Effector memory CD4-positive, alpha-beta T cell (primary cell): Measurements from ENCODE around the gene PIEZO2.

ENCODE experiments used
- DNase-seq, 3 donors: peaks; one replicate each; pipeline ENCODE4 v3.0.0-alpha.2; 2020
- H3K27ac ChIP-seq: 2 replicates; pipeline ENCODE4 v1.7.0; 2013; ENCODE audit warnings: mild to moderate bottlenecking, low read length, moderate library complexity; ENCODE audit not compliant: insufficient read depth, poor library complexity, severe bottlenecking
- H3K27me3 ChIP-seq: replicated peaks from 2 replicates; pipeline ENCODE4 v1.7.0; 2013; ENCODE audit warnings: mild to moderate bottlenecking, low read length; ENCODE audit not compliant: insufficient read depth, control insufficient read depth, poor library complexity, severe bottlenecking
- H3K36me3 ChIP-seq: 2 replicates; pipeline ENCODE4 v1.7.0; 2013; ENCODE audit warnings: mild to moderate bottlenecking, low read length, moderate library complexity; ENCODE audit not compliant: control insufficient read depth, insufficient read depth
- H3K4me1 ChIP-seq: 2 replicates; pipeline ENCODE4 v1.7.0; 2013; ENCODE audit warnings: low read length, mild to moderate bottlenecking; ENCODE audit not compliant: control insufficient read depth, insufficient read depth, poor library complexity, severe bottlenecking
- H3K4me3 ChIP-seq: 2 replicates; pipeline ENCODE4 v1.7.0; 2013; ENCODE audit warnings: low read length, low read depth, mild to moderate bottlenecking; ENCODE audit not compliant: insufficient read depth, poor library complexity, severe bottlenecking
- H3K9me3 ChIP-seq: 2 replicates; pipeline ENCODE4 v1.7.0; 2013; ENCODE audit warnings: mild to moderate bottlenecking, low read length, moderate library complexity; ENCODE audit not compliant: control insufficient read depth

The PIEZO2 gene

DNA sequence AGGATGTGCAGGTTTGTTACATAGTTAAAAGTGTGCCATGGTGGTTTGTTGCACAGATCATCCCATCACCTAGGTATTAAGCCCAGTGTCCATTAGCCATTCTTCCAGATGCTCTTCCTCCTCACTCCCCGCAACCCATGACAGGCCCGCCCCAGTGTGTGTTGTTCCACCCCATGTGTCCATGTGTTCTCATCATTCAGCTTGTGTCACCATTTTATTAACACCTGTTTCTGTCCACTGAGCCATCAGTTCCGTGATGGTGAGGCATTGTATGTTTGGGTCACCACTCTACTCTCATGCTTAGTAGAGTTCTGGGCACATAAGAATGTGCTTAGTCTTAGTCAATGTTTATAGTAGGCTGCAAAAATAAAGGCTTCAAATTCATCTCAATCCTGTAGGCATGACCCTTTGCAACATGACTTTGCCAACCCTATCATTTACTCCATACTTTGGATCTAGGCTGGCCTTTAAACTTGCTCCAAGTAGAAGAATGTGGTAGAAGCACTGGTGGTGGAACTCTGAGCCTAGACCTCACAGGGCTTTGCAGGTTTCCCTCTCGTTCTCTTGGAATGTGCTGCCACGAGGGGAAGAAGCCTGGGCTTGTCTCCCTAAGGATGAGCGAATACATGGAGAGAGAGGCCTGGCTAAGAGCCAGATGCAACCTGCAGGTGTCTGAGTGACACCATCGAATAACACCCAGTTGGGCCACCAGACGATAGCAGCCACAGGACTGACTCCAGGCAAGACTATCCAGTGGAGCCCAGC is 462.0 kb downstream of the PIEZO2 start:
- DNase-seq: no peak
- H3K36me3 ChIP-seq: no peaks in the 10 kb centered on the region
- H3K4me1 ChIP-seq: no peaks in the 10 kb centered on the region
- H3K4me3 ChIP-seq: no peak overlapping the region
- H3K9me3 ChIP-seq: no peaks in the 10 kb centered on the region
- no peaks in the 10 kb centered on the region for H3K27me3 ChIP-seq
- H3K27ac ChIP-seq: no peak overlapping the region

GRCh38 chr18:10686308-10686707 is 463.1 kb downstream of the PIEZO2 start:
- no peaks in the 10 kb centered on the region for H3K4me1 ChIP-seq
- H3K27ac ChIP-seq: no peak overlapping the region
- no peak for DNase-seq
- H3K36me3 ChIP-seq: no peaks in the 10 kb centered on the region
- H3K4me3 ChIP-seq: no peak overlapping the region
- no peaks in the 10 kb centered on the region for H3K9me3 ChIP-seq
- H3K27me3 ChIP-seq: no peaks in the 10 kb centered on the region

DNA sequence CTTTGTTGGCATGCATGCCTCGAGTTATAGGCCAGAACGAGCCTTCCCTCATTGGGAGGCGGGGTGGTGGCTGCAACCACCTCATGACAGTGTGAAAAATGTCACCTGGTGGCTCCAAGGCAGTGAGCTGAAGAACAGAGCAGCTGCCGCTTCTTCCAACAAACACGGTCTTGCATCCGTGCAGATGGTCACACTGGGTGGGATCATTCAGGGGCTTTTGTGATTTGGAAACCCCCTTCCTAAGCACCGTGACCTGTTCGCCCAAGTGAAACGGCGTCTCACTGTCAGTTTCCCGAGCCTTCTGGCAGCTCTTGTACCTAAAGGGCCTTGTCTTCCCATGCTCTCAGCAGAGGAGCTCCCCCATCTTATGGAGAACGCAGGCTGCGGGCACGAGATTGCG is 463.9 kb downstream of the PIEZO2 start:
- no peak overlapping the region for H3K27ac ChIP-seq
- no peak overlapping the region for H3K4me3 ChIP-seq
- H3K9me3 ChIP-seq: no peaks in the 10 kb centered on the region
- DNase-seq: no peak
- no peaks in the 10 kb centered on the region for H3K36me3 ChIP-seq
- H3K27me3 ChIP-seq: no peaks in the 10 kb centered on the region
- H3K4me1 ChIP-seq: no peaks in the 10 kb centered on the region

DNA sequence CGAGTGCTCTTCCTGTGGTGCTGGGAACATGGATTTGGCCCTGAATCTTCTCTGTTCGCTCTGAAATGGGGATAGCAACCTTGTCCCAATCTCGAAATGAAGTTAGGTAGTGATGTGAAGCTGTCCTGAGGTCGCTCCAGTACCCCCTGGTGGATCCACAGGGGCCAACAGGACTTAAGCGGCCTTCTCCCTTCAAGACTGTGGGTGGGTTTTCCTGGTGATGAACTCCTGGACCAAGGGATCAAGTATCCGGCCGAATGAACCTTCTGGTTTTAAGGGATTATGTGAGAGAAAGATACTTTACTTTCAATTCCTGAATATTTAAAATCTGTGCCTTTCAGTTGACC is 467.0 kb downstream of the PIEZO2 start:
- Histone ChIP-seq H3K27me3 (no peaks in the 10 kb centered on the region), H3K4me3 (no peak overlapping the region), H3K36me3 (no peaks in the 10 kb centered on the region), H3K27ac (no peak overlapping the region), H3K4me1 (no peaks in the 10 kb centered on the region), H3K9me3 (no peaks in the 10 kb centered on the region)
- no peak for DNase-seq

DNA sequence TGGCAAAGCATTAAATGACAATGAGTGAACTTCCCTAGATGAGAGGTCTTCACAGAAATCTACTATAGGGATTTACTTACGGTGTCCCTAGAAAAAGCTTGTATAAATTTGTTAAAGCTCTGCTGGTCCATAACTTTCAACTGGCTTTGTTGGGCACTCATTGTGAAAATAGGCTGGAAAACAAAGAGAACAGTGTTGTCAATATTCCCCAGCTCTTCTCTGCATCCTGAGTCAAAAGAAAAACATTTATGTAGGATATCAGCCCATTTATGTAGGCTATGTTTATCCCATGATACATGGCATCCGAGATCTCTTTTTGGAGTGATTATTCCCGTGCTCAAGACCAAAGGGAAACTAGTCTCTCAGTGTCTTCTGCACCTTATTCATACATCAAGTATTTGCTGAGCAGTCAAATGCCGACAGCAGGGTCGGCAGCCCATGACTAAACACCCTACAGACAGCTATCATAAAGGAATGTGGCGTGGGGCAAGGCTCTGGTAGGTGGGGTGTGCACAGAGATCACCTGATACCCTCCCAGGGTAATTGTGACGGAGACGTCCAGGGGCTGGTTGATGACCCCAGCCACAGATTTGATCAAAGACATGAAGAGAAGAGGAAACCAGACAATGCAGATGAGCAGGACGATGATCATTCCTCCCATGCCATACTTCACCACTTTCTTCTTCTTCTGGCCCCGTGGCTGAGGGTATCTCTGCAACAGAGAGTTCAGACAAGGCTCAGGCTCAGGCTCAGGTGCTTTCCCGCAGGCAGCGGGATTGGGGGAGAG is 467.6 kb downstream of the PIEZO2 start:
- no peak overlapping the region for H3K27ac ChIP-seq
- DNase-seq: no peak
- H3K36me3 ChIP-seq: no peaks in the 10 kb centered on the region
- H3K9me3 ChIP-seq: no peaks in the 10 kb centered on the region
- no peak overlapping the region for H3K4me3 ChIP-seq
- H3K4me1 ChIP-seq: no peaks in the 10 kb centered on the region
- no peaks in the 10 kb centered on the region for H3K27me3 ChIP-seq

- no peak for DNase-seq
- Histone ChIP-seq H3K9me3 (no peaks in the 10 kb centered on the region), H3K27ac (no peak overlapping the region), H3K4me3 (no peak overlapping the region), H3K27me3 (no peaks in the 10 kb centered on the region), H3K36me3 (no peaks in the 10 kb centered on the region), H3K4me1 (no peaks in the 10 kb centered on the region)
Measured at GRCh38 chr18:10680271-10680596, 469.1 kb downstream of the PIEZO2 start.

- Histone ChIP-seq H3K27me3 (no peaks in the 10 kb centered on the region), H3K36me3 (no peaks in the 10 kb centered on the region), H3K9me3 (no peaks in the 10 kb centered on the region), H3K4me1 (no peaks in the 10 kb centered on the region), H3K4me3 (no peak overlapping the region), H3K27ac (no peak overlapping the region)
- no peak for DNase-seq
Measured at GRCh38 chr18:10679557-10680270, 469.7 kb downstream of the PIEZO2 start.

DNA sequence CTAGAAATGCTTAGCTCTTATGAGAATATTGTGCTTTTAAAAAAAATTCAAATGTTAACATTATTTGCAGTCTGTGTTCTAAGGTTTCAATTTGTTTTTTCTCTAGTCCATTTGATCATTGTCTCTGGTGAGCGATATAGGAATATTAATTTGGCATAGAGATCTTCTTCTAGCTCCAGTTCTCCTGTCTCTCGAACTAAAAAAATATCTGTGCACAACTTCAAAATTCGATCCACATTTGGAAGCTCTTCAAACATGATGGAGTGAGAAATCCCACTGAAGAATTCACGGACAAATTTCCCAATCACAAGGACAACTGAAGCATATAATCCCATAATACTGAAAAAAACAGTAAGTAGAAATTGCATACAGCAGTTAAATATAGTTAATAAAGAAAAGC is 477.9 kb downstream of the PIEZO2 start:
- DNase-seq: no peak
- Histone ChIP-seq H3K27me3 (no peaks in the 10 kb centered on the region), H3K4me1 (no peaks in the 10 kb centered on the region), H3K36me3 (no peaks in the 10 kb centered on the region), H3K27ac (no peak overlapping the region), H3K4me3 (no peak overlapping the region), H3K9me3 (no peaks in the 10 kb centered on the region)

DNA sequence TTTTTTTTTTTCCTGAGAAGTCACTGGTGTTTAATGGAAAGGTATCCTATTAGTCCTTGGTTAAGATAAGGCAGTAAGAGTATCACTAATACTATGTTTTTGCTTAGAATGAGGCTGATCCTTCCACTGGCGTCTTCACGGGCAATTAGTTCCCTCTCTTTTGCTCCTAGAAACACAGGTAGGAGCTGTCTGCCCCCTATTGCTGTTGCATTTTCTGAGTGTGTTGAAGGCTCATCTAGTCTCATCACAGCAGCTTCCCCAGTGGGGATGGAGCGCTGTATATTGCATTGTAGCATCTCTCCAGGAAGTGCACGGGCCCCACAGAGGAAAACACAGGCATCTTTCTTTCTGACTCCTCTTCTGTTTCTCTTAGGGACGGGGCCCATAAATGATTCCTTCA is 478.5 kb downstream of the PIEZO2 start:
- no peak overlapping the region for H3K4me3 ChIP-seq
- no peaks in the 10 kb centered on the region for H3K36me3 ChIP-seq
- no peak for DNase-seq
- no peaks in the 10 kb centered on the region for H3K9me3 ChIP-seq
- no peak overlapping the region for H3K27ac ChIP-seq
- H3K27me3 ChIP-seq: no peaks in the 10 kb centered on the region
- H3K4me1 ChIP-seq: no peaks in the 10 kb centered on the region
